GM19372 (cell line): ENCODE measurements around the gene PHLDA2.

Experiments used
- ATAC-seq: cut with Tn5 transposase; IDR thresholded peaks from one replicate; pipeline ENCODE4 v1.9.1; 2021; ENCODE audit warnings: mild to moderate bottlenecking, low read depth, moderate library complexity; ENCODE audit not compliant: unreplicated experiment

The PHLDA2 gene

GRCh38 chr11:2928605-2929530 lies at the start of gene PHLDA2:
PHLDA2 (minus strand) TSS chr11:2929420; CDS start chr11:2929364, 56 bp downstream.
- ATAC-seq, result no peak

- ATAC-seq, result no peak
Observed at GRCh38 chr11:2977113-2977512, 47.9 kb upstream of the PHLDA2 start.

- ATAC-seq, result no peak
Observed at GRCh38 chr11:2976294-2977063, 47.3 kb upstream of the PHLDA2 start.

- no peak for ATAC-seq
Observed at GRCh38 chr11:2975594-2975993, 46.4 kb upstream of the PHLDA2 start.

- no peak for ATAC-seq
Observed at GRCh38 chr11:2974272-2974671, 45.1 kb upstream of the PHLDA2 start.

- no peak for ATAC-seq
Observed at GRCh38 chr11:2968341-2968900, 39.2 kb upstream of the PHLDA2 start.

- no peak for ATAC-seq
Observed at GRCh38 chr11:2964782-2965181, 35.6 kb upstream of the PHLDA2 start.

GRCh38 chr11:2963761-2964160 lies 34.5 kb upstream of the PHLDA2 start:
- ATAC-seq, result no peak

GRCh38 chr11:2963112-2963754 lies 34.0 kb upstream of the PHLDA2 start:
- ATAC-seq, result no peak

- ATAC-seq, result no peak
Observed at GRCh38 chr11:2961080-2961479, 31.9 kb upstream of the PHLDA2 start.

- no peak for ATAC-seq
Observed at GRCh38 chr11:2960139-2960538, 30.9 kb upstream of the PHLDA2 start.

GRCh38 chr11:2958251-2958650 lies 29.0 kb upstream of the PHLDA2 start:
- ATAC-seq, result no peak

- ATAC-seq, result no peak
Observed at GRCh38 chr11:2955906-2956476, 26.8 kb upstream of the PHLDA2 start.

GRCh38 chr11:2954263-2954662 lies 25.0 kb upstream of the PHLDA2 start:
- ATAC-seq, result no peak

- ATAC-seq, result no peak
Observed at GRCh38 chr11:2952290-2952689, 23.1 kb upstream of the PHLDA2 start.

GRCh38 chr11:2951231-2952110 lies 22.3 kb upstream of the PHLDA2 start:
- ATAC-seq, result no peak

- no peak for ATAC-seq
Observed at GRCh38 chr11:2950825-2951224, 21.6 kb upstream of the PHLDA2 start.

- ATAC-seq, result no peak
Observed at GRCh38 chr11:2949920-2950319, 20.7 kb upstream of the PHLDA2 start.

GRCh38 chr11:2947744-2948143 lies 18.5 kb upstream of the PHLDA2 start:
- no peak for ATAC-seq
